Ishikawa (cell line): Measurements from ENCODE around the gene BOK.

Experiments
- CEBPB ChIP-seq: IDR thresholded peaks from 2 replicates; pipeline ENCODE4 v1.6.1; 2012
- CREB1 ChIP-seq: IDR thresholded peaks from 2 replicates; pipeline ENCODE4 v1.6.1; 2012; ENCODE audit warnings: low read depth
- EGR1 ChIP-seq: IDR thresholded peaks from 2 replicates; pipeline ENCODE4 v1.6.1; 2012
- EP300 ChIP-seq: IDR thresholded peaks from 2 replicates; pipeline ENCODE4 v1.6.1; 2012; ENCODE audit warnings: borderline replicate concordance
- FOXM1 ChIP-seq: IDR thresholded peaks from 2 replicates; pipeline ENCODE4 v1.6.1; 2012; ENCODE audit warnings: low read depth, borderline replicate concordance
- MAX ChIP-seq: IDR thresholded peaks from 2 replicates; pipeline ENCODE4 v1.6.1; 2012
- NFIC ChIP-seq: IDR thresholded peaks from 2 replicates; pipeline ENCODE4 v1.6.1; 2012
- RAD21 ChIP-seq: IDR thresholded peaks from 2 replicates; pipeline ENCODE4 v1.6.1; 2012; ENCODE audit warnings: low read depth
- REST ChIP-seq: IDR thresholded peaks from 2 replicates; pipeline ENCODE4 v1.6.1; 2012; ENCODE audit warnings: low read depth, mild to moderate bottlenecking
- TAF1 ChIP-seq: IDR thresholded peaks from 2 replicates; pipeline ENCODE4 v1.6.1; 2012; ENCODE audit warnings: low read depth, mild to moderate bottlenecking
- YY1 ChIP-seq: IDR thresholded peaks from 2 replicates; pipeline ENCODE4 v1.6.1; 2012; ENCODE audit warnings: low read depth

- TF ChIP-seq EGR1 (no peak), YY1 (no peak), MAX (no peak), REST (no peak), FOXM1 (no peak), CREB1 (no peak), EP300 (no peak), TAF1 (no peak), RAD21 (no peak), NFIC (no peak), CEBPB (no peak)
Observed at GRCh38 chr2:241575624-241576292, 17.2 kb downstream of the BOK start.
